Ishikawa (cell line): Measurements from ENCODE around the gene CPAMD8.

Source experiments
- CEBPB ChIP-seq: IDR thresholded peaks from 2 replicates; pipeline ENCODE4 v1.6.1; 2012
- CREB1 ChIP-seq: IDR thresholded peaks from 2 replicates; pipeline ENCODE4 v1.6.1; 2012; ENCODE audit warnings: low read depth
- EGR1 ChIP-seq: IDR thresholded peaks from 2 replicates; pipeline ENCODE4 v1.6.1; 2012
- EP300 ChIP-seq: IDR thresholded peaks from 2 replicates; pipeline ENCODE4 v1.6.1; 2012; ENCODE audit warnings: borderline replicate concordance
- FOXM1 ChIP-seq: IDR thresholded peaks from 2 replicates; pipeline ENCODE4 v1.6.1; 2012; ENCODE audit warnings: low read depth, borderline replicate concordance
- MAX ChIP-seq: IDR thresholded peaks from 2 replicates; pipeline ENCODE4 v1.6.1; 2012
- NFIC ChIP-seq: IDR thresholded peaks from 2 replicates; pipeline ENCODE4 v1.6.1; 2012
- RAD21 ChIP-seq: IDR thresholded peaks from 2 replicates; pipeline ENCODE4 v1.6.1; 2012; ENCODE audit warnings: low read depth
- TAF1 ChIP-seq: IDR thresholded peaks from 2 replicates; pipeline ENCODE4 v1.6.1; 2012; ENCODE audit warnings: low read depth, mild to moderate bottlenecking
- TCF12 ChIP-seq: IDR thresholded peaks from 2 replicates; pipeline ENCODE4 v1.6.1; 2012; ENCODE audit warnings: low read depth
- TEAD4 ChIP-seq: IDR thresholded peaks from 2 replicates; pipeline ENCODE4 v1.6.1; 2012
- USF1 ChIP-seq: IDR thresholded peaks from 2 replicates; pipeline ENCODE4 v1.6.1; 2012
- YY1 ChIP-seq: IDR thresholded peaks from 2 replicates; pipeline ENCODE4 v1.6.1; 2012; ENCODE audit warnings: low read depth
- ZBTB7A ChIP-seq: IDR thresholded peaks from 2 replicates; pipeline ENCODE4 v1.6.1; 2012; ENCODE audit warnings: low read depth
- TF ChIP-seq, protein P1 (sequence below): IDR thresholded peaks from 2 replicates; pipeline ENCODE4 v1.6.1; 2012; ENCODE audit warnings: low read depth, mild to moderate bottlenecking

Gene CPAMD8

GRCh38 chr19:17001603-17002183, 24.9 kb downstream of the CPAMD8 start:
- no peak for TF ChIP-seq TEAD4
- no peak for TF ChIP-seq ZBTB7A
- TF ChIP-seq YY1, result no peak
- TF ChIP-seq EGR1, result no peak
- TF ChIP-seq USF1, result no peak
- TF ChIP-seq TAF1, result no peak
- TF ChIP-seq MAX, result no peak
- TF ChIP-seq NFIC, result no peak
- TF ChIP-seq CEBPB, result no peak
- TF ChIP-seq EP300, result no peak
- TF ChIP-seq, protein P1, sequence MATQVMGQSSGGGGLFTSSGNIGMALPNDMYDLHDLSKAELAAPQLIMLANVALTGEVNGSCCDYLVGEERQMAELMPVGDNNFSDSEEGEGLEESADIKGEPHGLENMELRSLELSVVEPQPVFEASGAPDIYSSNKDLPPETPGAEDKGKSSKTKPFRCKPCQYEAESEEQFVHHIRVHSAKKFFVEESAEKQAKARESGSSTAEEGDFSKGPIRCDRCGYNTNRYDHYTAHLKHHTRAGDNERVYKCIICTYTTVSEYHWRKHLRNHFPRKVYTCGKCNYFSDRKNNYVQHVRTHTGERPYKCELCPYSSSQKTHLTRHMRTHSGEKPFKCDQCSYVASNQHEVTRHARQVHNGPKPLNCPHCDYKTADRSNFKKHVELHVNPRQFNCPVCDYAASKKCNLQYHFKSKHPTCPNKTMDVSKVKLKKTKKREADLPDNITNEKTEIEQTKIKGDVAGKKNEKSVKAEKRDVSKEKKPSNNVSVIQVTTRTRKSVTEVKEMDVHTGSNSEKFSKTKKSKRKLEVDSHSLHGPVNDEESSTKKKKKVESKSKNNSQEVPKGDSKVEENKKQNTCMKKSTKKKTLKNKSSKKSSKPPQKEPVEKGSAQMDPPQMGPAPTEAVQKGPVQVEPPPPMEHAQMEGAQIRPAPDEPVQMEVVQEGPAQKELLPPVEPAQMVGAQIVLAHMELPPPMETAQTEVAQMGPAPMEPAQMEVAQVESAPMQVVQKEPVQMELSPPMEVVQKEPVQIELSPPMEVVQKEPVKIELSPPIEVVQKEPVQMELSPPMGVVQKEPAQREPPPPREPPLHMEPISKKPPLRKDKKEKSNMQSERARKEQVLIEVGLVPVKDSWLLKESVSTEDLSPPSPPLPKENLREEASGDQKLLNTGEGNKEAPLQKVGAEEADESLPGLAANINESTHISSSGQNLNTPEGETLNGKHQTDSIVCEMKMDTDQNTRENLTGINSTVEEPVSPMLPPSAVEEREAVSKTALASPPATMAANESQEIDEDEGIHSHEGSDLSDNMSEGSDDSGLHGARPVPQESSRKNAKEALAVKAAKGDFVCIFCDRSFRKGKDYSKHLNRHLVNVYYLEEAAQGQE, result no peak
- no peak for TF ChIP-seq TCF12
- no peak for TF ChIP-seq RAD21
- TF ChIP-seq CREB1, result no peak
- no peak for TF ChIP-seq FOXM1

- TF ChIP-seq YY1, result no peak
- TF ChIP-seq, protein P1, result no peak
- no peak for TF ChIP-seq TCF12
These were observed 27.9 kb downstream of the CPAMD8 start for GRCh38 chr19:16998635-16999194.

DNA sequence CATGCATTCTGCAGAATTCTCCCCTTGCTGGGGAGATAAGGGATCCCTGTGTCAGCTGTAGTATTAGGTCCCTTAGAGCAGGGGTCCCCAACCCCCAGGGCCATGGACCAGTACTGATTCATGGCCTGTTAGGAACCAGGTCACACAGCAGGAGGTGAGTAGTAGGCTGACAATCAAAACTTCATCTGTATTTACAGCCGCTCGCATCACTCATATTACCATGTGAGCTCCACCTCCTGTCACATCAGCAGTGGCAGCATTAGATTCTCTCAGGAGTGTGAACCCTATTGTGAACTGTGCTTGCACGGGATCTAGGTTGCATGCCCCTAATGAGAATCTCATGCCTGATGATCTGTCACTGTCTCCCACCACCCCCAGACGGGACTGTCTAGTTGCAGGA, 37.9 kb downstream of the CPAMD8 start:
- TF ChIP-seq TCF12 (no peak), FOXM1 (no peak), EGR1 (no peak), MAX (no peak), RAD21 (no peak), NFIC (no peak)

GRCh38 chr19:16985403-16985802, 41.2 kb downstream of the CPAMD8 start:
- TF ChIP-seq TCF12 (no peak), YY1 (no peak), MAX (no peak), ZBTB7A (no peak), CEBPB (no peak), NFIC (no peak), EGR1 (no peak), CREB1 (no peak)

- no peak for TF ChIP-seq FOXM1
- TF ChIP-seq TAF1, result no peak
- no peak for TF ChIP-seq USF1
- no peak for TF ChIP-seq YY1
These were observed 47.5 kb downstream of the CPAMD8 start for GRCh38 chr19:16978839-16979802.

GRCh38 chr19:16978156-16978555, 48.5 kb downstream of the CPAMD8 start:
- TF ChIP-seq TEAD4 (no peak), MAX (no peak), RAD21 (no peak), TAF1 (no peak), YY1 (no peak)
- TF ChIP-seq, protein P1, result no peak
